G401 (cell line): Measurements from ENCODE around the gene CALU. TPM values are rescaled to one million over a fixed set of nuclear protein-coding genes. Genes with fewer than 3 reads are reported as not detected.

Source experiments
- DNase-seq: peaks from one replicate; pipeline ENCODE4 v3.0.0-alpha.2; 2015; ENCODE audit warnings: low spot score
- in situ Hi-C: cut with HindIII; loops from 2 replicates; pipeline ENCODE4 v1.10.0; 2016; ENCODE audit warnings: low sequenced_read_pairs, mixed read lengths
- total RNA-seq: library from RNA; depleted of rRNA; stranded (reverse); fragments of >200 nt; shearing (Covaris generic); gene quantifications from 2 replicates; pipeline ENCODE4 v1.2.3, GENCODE V29; 2014

Gene CALU
- total RNA-seq, 1 experiment from 2014 or later, result 136 TPM

DNA sequence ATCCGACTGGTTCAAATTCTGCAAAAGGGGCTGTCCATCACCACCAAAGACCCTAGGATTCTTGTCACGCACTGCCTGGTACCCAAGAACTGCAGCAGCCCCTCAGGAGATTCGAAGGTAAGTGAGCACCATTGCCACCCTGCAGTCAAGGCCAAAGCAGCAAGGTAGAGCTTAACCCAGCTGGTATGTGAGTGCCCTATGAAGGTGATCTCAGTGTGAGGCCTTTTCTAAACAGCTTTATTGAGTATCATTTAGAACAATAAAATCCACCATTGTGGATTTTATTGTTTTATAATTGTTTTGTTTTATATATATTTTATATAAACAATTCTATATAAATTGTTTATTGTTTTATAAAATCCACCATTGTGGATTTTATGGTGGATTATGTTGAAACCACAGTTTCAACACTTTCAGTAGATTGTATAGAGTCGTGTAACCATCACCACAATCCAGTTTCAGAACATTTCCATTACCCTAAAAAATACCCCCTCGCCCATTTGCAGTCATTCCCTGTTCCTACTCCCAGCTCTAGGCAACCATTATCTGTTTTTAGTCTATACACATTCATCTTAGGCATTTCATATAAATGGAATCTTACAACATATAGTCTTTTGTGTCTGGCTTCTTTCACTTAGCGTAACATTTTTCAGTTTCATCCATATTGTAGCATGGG, 20.1 kb upstream of the CALU start:
- no peak for DNase-seq
- in situ Hi-C loops, result no loop called here

DNA sequence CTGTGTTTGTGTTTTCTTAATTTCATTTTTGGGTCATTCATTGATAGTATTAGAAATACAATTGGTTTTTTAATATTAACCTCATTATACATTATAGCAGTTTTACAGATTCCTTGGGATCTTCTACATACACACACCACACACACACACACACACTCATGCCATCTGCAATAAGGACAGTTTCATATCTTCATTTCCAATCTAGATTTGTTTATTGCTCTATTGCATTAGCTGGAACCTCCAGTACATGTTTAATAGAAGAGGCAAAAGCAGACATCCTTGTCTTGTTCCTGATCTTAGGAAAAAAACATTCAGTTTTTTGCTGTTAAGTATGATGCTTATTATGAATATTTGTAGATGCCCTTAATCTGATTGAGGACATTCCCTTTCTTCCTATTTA, 17.8 kb upstream of the CALU start:
- no peak for DNase-seq
- in situ Hi-C loops, result no loop called here

DNA sequence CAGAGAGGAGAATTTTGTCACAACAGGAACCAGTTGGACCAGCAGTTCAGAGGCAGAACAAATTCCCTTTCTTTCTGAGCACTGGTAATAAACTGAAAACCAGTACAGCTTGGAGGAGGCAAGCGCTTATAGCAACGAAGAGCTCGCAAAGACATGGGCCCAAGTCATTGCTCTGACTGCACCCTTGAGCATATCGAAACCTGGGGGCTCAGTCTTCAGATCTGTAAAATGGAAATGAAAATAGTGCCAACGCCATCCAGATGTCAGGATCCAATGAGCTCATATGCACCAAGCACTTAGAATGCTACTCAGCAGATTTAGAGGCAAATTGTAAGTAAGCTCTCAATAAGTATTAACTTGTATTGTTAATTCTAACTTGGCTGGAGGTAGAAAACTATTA, 14.4 kb upstream of the CALU start:
- DNase-seq, result no peak
- in situ Hi-C loops, result no loop called here

DNA sequence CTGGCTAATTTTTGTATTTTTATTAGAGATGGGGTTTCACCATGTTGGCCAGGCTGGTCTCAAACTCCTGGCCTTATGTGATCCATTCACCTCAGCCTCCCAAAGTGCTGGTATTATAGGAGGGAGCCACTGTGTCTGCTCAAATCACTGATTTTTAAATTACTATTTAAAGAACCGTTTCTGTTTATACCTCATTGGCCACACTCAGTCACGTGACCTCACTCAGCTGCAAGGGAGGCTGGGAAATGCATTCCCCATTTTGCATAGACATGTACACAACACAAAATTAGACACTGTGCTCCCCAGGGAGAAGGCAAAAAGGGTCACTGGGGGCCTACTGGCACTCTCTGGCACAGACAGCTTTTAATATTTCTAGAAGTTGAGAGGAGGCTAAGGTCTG, 13.6 kb upstream of the CALU start:
- in situ Hi-C loops, result no loop called here

DNA sequence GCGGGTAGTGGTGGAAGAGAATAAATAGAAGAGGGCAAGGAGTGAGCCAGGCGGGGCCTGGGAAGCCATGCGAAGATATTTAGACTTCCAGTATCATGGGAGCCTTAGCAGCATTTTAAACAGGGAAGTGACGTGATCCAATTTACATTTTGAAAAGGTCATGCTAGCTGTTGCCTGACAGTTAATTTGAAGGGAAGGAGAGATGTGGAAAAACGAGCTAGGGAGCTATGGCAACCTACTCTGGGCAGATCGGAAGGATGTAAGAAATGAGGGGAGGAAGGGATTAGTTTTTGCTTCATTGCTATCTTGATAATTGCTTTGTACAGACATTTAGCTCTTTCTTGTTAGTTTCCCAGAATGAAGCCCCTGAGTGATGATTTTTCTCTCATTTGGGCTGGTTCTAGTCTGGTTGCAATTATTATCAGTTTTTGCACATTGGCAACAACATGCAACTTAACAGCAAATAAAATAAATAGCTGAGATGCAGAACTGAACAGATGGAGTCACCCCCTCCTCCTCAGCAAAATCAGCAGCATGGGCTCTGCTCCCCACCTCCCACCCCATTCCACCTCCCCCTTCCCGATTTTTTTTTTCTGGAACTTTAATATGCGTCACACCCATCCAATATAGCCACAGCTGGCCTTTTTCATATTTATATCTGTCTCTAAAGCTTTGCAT, 13.0 kb upstream of the CALU start:
- no peak for DNase-seq
- in situ Hi-C loops, result no loop called here

More for the DNA sequence above, 13.6 kb upstream of the CALU start:
- DNase-seq, result no peak

DNA sequence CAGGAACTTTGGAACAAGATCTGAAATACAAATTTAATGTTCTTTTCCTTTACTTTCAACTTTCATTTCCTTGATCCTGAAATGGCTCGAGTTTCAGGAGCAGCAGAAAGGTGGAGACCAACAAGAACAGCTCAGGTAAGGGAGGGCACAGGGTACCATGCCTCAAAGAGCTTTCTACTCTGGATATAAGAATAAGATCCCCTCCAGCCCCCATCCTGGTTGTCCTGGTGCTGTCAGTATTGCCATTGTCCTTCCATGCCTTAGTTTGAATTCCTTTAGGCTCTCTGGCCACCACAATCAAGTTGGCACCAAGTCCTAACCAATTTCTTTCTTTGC, 12.5 kb upstream of the CALU start:
- no peak for DNase-seq
- in situ Hi-C loops, result no loop called here

DNA sequence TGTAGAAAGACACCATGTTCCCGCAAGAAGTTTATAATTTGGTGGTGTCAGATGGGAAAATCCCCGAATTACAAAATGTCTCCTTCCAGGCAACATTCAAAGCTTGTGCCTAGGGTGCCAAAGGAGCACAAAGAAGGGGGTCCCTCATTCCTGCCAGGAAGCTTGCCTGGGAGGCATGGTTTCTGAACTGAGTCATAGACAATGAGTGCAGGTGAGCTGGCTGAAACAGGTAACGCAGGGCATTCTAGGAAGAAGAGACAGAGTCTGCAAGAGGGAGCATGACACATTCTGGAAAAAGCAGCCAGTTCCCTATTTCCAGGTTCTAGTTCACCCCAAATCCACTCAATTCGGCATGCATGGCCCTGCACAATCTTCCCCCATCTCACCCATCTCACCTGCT, 11.9 kb upstream of the CALU start:
- in situ Hi-C loops, result no loop called here
- DNase-seq, result no peak

DNA sequence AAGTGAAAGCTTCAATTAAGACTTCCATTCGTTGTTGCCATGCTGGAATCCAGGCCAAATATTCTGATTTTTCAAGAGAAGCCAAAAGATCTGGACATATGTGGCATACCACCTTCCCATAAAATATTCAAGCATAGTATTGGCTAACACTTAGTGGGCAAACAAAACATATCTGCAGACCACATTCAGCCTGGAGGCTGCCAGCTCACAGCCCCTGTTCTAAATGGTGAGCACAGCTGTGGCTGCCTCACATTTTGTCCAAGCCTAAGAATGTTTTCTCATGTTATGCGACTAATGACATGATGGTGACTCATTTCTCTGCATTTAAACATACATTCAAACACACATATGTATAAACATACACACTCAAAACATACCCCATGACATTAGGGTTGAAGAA, 10.6 kb upstream of the CALU start:
- in situ Hi-C loops, result no loop called here
- DNase-seq, result no peak

DNA sequence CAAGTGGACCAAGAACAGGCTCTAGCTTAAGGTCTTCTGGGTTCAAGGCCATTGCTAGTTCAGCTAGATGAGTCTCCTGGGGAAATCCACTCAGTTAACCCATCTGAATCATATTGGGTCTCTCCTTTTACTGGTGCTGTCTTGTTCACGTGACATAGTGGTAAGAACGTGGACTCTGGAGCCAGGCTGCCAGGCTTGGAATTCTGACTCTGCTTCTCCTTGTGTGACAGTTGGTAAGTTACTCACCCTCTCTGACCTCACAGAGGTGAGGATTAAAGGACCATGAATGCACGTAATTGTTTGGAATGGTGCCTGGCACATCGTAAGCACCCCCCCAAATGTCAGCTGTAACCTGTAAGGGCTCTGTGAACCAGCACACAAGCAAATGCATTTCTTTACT, 9.7 kb upstream of the CALU start:
- in situ Hi-C loops, result no loop called here
- no peak for DNase-seq

DNA sequence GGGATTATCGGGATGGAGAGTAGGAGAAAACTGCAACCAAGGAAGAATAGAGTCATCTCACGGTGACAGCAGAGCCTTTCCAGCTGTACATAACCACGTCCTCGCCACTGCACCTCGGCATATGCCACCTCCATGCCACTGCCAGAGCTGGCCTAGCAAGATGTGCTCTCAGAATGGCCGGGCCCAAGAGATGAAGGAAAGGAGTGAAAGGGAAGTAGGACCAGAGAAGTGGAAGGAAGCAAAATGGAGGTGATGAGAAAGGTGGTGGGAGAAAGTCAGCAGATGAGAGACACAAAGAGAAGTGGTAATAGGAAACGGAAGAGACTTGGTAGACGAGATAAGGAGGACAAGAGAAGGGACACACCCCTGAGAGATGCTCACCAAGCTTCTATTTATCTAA, 8.0 kb upstream of the CALU start:
- in situ Hi-C loops, result no loop called here
- no peak for DNase-seq

DNA sequence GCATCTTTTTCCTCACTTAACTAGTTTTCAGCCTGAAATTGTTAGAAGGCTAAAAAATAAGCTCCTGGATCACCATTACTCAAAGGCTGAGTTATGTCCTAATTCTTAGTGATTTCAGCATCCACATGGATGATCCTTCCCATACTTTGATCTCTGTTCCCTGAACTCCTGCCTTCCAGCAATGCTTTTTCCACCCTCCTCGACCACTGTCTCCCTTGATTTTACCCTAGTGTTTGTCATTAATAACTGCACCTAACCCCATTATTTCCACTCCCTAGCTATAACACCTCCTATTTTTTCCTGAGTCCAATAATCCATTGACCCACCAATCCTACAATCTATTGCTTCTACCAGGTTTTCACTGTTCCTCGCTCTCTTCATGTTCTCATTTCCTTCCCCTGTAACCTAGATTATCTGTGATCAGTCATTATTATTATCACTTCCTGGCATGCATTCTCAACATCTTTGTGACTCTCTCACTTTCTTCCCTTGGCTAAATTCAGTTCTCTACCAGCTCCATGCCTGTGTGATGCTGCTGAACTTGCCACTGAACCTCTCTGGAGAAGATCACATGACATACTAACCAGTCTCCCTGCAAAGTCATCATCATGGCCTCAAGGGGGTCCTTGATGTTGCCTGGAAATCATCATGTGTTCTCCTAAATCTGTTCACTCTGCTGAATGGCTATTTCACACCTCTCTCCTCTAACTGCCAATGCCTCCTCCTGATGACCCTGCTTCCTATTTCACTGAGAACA, 6.5 kb upstream of the CALU start:
- DNase-seq, result no peak
- in situ Hi-C loops, result no loop called here

DNA sequence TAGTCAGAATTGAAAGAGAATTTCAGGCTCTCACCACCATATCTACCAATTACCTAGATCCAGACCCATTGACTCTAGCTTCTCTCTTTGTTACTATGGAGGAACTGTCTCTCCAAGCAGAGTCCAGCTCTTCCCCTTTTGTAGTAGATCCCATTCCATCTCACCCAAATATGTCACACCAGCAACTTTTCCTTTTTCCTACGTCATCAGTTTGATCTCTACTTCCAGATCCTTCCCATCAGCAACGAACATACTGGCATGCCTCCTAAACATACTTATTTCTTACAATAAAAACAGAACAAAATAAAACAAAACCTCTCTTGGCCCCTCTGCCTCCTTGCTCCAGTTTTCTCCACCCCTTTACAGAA, 5.9 kb upstream of the CALU start:
- DNase-seq, result no peak
- in situ Hi-C loops, result no loop called here

DNA sequence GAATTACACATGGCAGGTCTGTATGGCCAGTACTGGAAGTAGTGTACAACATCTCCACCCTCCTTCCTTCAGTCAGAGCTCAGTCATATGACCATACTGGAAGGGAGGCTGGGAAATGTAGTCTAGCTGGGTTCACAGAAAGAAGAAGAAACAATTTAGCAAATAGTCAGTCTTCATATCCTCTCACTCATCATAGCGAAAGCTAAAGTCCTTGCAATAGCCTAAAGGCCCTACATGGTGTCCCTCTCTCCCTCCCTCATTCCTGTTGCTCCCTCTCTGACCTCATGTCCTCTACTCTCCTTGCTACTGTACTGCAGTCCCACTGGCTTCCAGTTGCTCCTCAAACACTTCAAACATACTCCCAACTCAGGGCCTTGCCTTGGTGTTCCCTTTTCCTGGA, 4.3 kb upstream of the CALU start:
- in situ Hi-C loops, result no loop called here
- no peak for DNase-seq

DNA sequence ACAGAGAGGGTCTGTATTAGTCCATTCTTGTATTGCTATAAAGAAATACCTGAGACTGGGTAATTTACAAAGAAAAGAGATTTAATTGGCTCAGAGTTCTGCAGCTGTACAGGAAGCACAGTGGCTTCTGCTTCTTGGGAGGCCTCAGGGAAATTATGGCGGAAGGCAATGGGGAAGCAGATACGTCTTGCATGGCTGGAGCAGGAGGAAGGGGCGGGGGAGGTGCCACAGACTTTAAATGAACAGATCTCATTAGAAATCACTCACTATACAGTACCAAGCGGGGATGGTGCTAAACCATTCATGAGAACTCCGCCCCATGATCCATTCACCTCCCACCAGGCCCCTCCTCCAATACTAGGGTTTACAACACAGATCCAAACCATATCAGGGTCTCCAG, 3.7 kb upstream of the CALU start:
- DNase-seq, result no peak
- in situ Hi-C loops, result no loop called here

DNA sequence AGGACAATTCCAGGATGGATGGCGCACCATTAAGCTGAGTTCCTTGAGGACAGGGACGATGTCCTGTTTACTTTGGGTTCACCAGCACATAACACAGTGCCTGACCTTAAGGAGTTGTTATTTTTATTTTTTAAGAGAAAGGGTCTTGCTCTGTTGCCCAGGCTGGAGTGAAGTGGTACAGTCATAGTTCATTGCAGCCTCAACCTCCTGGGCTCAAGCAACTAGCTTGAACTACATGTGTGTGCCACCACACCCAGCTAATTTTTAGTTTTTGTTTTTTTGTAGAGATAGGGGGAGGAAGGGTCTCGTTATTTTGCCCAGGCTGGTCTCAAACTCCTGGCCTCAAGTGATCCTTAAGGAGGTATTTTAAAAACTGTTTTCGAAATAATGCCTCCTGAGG, 1.7 kb upstream of the CALU start:
- in situ Hi-C loops, result no loop called here
- no peak for DNase-seq

DNA sequence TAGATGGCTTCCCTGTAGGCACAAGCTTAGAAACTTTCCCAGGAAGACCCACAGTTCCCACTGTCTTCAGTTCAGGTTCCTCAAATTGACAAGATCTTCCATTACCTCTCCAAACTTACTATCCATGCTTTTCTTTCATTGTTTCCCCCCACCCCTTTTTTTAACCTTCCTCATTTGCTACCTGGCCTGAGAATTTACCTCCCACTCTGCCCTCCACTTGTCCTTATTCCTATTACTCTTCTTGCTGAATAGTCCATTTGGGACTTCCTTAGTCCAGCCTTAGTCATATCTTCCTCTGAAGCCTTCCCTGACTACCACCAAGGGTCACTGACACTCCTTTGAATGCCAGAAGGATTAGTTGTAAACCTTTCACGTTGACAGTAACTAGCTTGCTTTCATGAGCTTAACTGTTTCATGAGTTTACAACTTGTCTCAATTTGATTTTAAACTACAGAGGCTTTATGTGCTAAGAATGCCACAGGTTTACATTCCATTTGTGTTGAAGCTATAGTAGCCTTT, 1.2 kb upstream of the CALU start:
- DNase-seq, result no peak
- in situ Hi-C loops, result no loop called here

DNA sequence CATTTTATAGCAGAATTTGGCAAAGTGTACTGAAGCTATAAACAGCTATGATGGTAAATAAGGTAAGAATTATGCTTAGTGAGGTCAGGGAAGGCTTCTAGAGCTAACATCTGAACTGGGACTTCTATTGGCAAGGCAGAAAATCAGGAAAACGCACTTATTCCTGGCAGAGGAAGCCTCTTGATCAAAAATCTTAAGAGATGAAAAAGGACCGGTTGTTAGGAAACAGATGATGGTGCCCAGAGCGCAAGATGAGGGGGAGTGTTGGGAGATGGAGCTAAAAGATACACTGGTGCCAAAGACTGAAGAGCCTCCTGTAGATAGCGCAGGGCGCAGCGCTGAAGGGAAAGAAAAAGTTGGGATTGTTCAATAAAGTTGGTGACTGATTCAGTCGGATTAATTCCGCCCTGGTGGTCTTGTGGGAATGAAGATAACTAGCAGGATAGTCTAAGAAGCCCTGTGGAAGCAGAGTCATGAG, 550 bp upstream of the CALU start:
- no peak for DNase-seq
- in situ Hi-C loops, result no loop called here

DNA sequence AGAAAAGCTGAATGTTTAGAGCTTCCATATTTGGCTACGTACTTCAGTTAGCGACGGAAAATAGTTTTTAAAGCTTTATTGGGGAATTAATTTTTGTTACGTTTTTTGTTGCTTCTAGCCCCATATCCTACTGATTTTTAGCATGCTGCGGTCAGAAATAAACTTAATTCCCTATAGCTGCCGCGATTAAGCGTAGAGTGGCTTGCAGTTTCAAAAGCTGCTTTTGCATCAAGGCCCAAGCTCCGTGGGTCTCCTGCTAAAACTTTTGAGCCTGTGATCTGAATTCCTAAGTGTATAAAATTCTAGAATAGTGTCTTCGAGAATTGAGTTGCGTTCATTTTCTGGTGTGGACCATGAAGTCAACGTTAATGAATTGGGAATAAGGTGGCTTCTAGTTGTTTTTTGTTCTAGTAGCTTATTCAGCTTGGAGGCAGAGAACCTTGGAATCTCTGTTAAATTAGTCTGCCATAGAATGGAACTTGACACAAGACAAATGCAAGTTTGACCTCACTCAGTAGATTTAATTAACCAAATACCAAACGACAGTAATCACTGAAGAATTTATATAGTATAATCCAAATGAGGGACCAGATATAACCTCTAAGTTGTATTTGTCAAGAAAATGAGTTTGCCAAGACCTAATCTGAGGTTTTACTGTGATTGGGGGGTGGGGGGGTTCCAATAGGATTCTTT, 977 bp downstream of the CALU start:
- no peak for DNase-seq
- in situ Hi-C loops, result no loop called here

DNA sequence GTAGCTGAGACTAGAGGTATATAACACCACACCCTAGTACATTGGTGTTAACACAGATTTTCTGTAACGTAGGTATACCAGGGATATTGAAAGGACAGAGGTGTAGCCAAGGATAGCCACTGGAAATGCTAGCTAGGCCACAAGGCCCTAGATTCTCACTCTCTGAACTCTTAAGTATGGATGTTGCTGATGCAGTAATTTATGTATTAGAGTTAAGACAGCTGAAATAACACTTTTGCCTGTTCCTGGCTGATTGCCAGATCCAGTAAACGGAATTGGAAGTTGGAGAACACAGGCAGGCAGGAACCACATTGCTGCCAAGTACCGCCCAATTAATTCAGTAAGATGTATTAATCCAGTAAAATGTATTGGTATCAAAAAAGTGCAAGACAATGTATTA, 1.8 kb downstream of the CALU start:
- in situ Hi-C loops, result no loop called here
- DNase-seq, result no peak

DNA sequence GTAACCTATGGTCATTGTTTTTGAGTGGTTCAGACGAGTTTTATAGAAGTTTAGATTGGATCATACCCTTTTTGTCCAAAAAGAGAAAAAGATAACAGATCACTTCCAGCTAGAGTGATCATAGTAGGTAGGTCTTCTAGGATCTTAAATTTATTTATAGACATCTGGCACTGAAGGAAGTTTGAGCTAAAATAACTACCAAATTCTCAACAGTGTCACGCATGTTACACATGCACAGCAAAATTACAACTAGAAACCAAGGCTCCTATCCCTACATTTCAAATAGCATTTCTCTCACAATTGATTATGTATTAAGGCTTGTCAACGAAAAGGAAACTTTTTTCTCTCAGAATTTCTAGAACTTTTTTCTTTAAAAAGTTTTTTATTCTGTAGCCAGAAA, 2.3 kb downstream of the CALU start:
- no peak for DNase-seq
- in situ Hi-C loops, result no loop called here
